DMS153 treated with DMSO at 0.1 percent for 48 hours (cell line): ENCODE measurements around the gene AGXT.

ENCODE experiments used
- DNase-seq: peaks from one replicate; lab custom pipeline; 2025; ENCODE audit not compliant: unreplicated experiment; lab: John Stamatoyannopoulos, UW

The AGXT gene

GRCh38 chr2:240868286-240869108 is at the start of gene AGXT:
Gene AGXT, plus strand, starts transcription at chr2:240868824. Its CDS starts 42 bp downstream, at chr2:240868866.
- no peak for DNase-seq

DNA sequence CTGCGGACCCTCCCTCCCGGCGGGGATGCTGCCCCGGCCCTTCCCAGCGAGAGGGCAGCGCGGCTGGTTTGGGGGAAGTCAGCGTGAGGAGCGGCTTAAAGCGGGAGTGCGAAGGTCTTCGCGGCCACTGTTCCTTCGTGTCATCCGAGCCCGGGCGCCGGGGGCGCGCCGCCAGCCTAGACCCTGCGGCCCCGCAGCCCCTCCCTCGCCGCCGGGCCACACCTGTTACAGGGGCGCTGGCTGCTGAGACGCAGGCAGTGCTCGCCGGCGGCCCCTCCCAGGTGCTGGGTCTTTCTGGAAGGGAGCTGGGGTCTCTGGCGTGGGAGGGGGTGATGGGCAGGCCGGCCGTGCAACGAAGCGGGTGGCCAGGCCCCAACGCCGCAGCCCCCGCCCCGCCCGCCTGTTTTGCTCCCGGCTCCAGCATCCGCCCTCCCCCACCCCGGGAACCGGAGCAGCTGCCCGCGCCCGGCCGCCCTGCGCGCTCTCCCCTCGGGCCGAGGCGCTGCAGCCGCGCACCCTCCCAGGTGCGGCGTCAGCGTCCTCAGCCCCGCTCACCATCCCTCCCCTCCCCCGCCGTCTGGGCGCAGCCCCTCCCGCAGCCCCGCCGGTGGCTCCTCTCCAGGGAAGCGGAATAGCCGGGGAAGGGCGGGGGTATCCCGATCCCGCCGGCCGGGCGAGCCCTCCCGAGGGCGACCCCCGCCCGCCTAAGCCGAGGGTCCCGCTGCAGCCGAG is 49.3 kb upstream of the AGXT start:
- no peak for DNase-seq

GRCh38 chr2:240819858-240820606 is 48.6 kb upstream of the AGXT start, which contains the start of gene KIF1A:
Gene KIF1A, minus strand, starts transcription at chr2:240820219. Its CDS starts 22,467 bp downstream, at chr2:240797752.
- DNase-seq = peak; percentile 83

- peak; percentile 74 for DNase-seq
Observed at GRCh38 chr2:240820607-240821428, 47.8 kb upstream of the AGXT start.

DNA sequence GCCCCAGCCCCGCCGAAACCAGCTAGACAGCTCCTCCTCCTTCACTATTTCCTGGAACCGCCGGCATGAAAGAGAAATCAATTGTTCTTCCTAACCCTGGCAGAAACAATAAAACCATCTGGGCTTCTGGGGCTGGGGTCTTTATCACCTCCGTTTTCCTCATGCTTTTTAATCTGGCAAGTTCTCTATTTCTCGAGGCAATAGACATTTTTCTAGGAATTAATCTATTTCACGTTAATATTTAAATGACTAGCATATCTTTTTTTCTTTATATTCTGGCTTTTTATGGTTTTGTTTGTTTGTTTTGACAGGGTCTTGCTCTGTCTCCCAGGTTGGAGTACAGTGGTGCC is 47.2 kb upstream of the AGXT start:
- no peak for DNase-seq

DNA sequence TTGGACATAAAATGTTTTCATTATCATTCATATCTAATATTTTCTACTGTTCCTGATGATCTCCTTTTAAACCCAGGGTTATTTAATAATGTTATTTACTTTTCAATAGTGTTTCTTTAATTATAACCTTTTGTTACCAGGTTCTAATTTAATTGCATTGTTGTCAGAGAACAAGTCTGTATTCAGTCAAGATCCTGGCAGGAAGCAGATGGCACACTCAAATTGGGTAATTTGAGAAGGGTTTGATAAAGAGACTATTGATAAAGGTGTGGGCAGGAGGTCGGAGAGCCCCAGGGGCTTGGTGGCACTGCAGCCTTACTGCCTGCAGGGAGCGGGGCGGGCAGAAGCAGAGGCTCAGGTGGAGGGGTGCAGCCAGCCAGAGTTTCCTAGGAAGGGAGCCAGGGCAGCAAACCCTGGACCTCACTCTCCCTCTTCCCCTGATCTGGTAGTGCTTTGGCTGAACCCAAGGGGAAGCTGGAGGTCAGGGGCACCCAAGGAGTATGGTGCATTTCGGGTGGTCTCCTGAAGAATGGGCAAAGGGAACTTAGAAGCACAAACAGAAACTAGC is 46.3 kb upstream of the AGXT start:
- peak; percentile 59 for DNase-seq

DNA sequence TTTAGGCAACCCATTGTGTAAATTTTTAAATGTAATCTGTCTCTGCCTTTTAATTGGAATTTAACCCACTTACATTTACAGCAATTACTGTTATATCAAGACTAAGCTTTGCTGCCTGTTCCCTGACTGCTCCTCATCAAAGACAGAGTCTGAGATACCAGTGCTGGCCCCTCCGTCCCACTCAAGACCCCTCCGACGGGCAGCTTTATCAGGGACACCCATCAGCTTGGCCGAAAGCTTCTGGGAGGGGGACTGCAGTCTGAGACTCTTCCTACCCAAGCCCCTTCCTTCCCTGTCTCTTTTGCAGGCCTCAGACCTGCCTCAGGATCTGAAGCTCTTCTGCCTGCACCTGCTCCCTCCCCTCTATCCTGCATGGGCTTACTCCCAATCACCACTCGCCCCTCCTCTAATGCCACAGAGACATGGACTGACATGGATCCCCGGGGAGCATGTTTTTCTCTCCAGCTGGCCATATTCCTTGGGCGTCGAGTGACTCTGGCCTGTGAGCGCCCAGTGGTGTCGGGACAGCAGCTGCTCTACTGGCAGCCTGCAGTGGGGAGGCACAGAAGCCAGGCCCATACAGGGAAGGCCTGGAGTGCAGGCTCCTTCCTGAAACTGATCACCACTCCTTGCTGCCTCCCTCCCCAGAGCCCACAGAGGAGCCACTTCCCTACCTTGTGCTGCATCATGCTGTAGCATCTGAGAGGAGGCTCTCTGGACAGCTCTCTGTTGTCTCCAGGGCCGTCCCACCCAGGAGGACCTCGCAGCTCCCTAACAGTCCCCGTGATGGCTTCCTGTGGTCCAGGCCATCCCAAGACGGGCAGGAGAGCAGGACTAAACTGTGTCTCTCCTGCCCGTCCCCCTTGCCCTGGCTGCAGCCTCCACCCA is 44.9 kb upstream of the AGXT start:
- no peak for DNase-seq

- DNase-seq = no peak
Observed at GRCh38 chr2:240825476-240825875, 43.1 kb upstream of the AGXT start.

DNA sequence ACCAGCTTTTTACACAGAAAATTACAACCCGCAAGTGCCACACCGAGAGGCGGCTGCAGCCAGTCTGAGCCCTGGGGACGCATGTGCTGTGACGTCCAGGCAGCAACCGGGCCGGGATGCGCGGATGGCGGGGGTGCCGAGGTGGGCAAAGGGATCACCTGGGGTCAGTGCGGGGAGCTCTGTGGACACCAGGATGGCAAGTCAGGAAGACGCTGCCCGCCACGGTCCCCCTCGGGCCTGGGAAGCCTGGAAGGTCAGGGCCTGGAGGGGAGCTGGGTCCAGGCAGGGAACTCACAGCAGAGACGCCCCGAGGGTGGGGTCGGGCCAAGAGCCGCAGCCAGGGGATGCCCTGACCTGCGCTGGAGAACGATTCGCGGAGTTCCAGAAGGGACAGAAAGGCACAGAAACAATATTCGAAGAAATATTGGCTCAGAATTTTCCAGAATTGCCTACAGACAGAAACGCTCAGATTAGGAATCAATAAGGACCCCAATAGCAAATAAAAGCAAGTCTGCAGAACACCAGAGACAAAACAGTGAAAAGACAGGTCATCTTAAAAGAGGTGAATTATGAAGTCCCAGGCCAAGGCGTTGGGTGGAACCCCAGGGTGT is 36.9 kb upstream of the AGXT start:
- no peak for DNase-seq

DNA sequence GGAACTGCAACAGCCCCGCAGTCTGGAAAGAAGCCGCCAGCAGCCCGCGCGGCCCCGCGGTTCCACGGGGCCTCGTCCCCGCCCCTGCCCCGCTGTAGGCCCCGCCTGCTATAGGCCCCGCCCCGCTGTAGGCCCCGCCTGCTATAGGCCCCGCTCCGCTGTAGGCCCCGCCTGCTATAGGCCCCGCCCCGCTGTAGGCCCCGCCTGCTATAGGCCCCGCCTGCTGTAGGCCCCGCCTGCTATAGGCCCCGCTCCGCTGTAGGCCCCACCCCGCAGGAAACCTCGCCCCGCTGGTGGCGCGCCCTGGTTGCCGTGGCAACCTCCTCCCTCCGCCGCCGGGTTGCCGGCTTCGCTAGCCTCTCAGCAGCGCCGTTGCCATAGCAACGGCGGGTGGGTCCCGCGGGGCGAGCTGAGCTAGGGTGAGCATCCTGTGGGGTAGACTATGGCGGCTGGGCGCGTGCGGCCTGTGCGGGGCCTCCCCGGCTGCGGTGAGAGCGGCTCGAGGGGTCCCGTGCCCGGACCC is 36.4 kb upstream of the AGXT start:
- DNase-seq = peak; percentile 90

DNA sequence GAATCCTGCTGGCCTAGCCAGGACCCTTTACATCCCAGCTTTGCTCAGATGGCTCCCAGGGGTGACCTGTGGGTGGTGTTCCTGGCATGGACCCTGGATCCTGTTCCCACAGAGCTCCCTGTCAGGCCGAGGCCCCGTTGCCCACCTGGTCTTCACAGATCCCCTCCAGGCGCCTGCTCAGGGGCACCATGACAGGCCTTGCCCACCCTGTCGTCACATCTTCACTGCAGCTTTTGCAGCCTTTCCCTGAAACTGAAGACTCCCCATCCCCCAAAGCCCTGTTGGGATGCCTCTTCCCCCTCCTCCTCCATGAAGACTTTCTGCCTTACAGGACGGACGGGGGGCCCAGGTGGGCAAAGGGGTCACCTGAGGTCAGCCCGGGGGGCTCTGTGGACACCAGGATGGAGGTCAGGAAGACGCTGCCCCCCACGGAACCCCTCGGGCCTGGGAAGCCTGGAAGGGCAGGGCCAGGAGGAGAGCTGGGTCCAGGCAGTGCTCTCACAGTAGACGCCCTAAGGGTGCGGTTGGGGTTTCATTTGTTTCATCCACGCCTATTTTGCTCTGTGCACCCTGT is 35.6 kb upstream of the AGXT start:
- DNase-seq = no peak

- no peak for DNase-seq
Observed at GRCh38 chr2:240833724-240834285, 34.8 kb upstream of the AGXT start.

DNA sequence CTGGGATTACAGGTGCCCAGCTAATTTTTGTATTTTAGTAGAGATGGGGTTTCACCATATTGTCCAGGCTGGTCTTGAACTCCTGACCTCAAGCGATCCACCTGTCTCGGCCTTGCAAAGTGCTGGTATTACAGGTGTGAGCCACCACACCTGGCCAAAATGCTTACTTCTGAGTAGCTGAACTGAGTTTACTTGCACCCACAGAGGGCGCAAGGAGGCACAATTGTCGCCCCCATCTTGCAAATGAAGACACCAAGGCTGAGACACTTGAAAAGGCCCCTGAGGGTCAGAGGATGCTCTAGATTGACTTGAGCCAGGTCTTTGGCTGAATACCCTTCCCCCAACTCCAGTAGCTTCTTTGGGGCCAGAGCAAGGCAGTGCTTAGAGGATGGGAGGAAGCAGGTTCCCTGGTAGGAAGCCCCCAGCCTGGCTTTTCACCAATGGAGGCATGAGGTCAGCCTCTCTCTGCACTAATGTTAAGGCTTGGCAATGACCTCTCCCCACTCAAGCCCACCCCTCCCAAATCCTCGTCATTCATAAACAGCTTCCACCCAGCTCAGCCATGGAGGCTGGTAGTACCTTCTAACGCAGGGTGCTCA is 34.1 kb upstream of the AGXT start:
- DNase-seq = no peak

DNA sequence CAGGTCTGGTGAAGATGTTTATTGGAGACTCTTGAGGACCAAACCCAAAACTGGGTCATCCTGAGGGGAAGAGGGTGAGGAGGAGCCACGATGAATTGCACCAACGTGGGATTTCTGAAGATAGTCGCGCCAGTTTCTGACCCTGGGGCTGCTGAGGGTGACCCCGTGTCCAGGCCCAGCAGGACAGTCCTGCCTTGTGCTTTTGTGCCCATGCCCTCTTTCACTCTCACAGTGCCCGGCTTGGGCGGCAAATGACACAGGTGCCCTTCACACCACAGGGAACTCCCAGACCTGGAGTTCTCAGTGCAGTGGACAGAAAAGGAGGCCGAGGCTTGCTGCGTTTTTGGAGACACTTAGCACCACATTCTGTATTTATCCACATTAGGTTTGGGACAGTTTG is 33.1 kb upstream of the AGXT start:
- DNase-seq = no peak

DNA sequence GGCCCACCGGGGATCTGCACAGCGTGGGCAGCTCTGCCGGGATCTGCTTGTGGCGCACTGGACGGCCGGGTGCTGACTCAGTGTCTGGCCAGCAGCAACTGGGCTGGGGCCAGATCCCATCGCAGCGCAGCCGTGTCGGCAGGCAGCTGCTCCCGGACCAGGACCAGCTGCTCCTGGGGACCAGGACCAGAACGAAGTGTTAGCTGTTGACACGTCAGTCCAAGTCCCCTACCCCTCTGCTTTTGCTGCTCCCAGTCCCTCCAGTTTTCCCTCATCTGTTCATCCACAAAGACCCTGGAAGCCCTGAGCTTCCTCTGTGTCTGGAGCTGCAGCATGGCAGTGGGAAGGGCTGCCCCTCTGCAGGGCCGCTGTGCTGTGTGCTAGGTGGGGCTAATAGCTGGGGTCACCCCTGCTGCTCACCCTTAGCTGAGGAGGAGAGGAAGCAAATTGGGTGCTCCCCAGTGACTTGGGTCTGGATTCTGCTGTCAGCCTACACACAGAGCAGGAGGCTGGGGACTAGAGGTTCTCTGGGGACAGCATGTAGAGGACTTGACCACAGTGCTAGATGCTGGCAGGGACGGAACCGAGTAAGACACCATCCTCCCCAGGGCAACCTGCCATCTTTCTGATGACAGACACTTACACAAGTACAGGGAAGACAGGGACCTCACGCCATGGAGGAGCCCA is 31.7 kb upstream of the AGXT start:
- no peak for DNase-seq

DNA sequence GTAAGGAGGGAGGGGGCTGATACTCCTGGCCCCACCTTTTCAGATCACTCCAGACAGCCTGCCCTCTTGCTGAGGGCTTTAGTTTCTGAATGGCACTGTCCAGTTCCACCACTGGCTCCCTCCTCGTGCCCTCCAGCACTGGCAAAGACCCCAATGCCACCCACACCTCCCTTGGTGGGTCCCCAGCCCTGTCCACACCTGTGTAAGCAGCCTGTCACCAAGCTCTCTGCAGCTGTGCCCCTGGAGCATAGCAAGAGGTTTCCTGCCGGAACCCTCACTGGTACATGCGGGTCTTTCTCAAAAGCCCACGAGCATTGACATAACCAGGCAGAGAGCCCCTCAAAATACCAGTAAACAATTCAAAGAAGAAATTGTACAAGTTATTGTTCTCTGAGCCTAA is 31.0 kb upstream of the AGXT start:
- no peak for DNase-seq
